ENCODE results near the gene ASB18. TPM values are rescaled to one million over a fixed set of nuclear protein-coding genes. Genes with fewer than 3 reads are reported as not detected.

Gene ASB18
- total and polyA plus RNA-seq, 2 of the 13 experiments (the other 11 are each of a cell fraction or from before 2014, with no cell fraction given) = not detected

DNA sequence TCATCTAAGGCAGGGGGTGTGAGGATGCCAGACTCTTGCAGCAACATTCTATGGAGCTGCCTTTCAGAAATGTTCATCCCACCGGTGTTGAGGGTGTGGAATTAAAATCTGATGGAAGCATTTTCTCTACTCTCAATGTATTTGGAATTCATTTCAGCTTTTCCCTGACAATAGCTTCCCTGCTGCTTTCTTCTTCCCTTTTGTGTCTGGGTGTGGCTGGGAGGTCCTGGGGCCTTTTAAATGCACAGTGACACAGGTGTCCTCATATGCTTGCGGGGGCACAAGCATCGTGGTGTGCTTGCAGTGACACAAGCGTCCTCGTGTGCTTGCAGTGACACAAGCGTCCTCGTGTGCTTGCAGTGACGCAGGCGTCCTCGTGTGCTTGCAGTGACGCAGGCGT lies 43.4 kb upstream of the ASB18 start:
- in situ Hi-C loops (cut with HindIII; ENCODE audit: extremely low pct_ligation_motif_present, low pct_unique_long_range_greater_than_20kb) = no loop called here
- WGBS (ENCODE audit: low lambda C conversion rate) = 27% methylated on average over 12 of the region's 12 CpGs
- intact Hi-C loops (cut with micrococcal nuclease; ENCODE audit: unreplicated experiment) = no loop called here
- CTCF ChIA-PET (ENCODE audit: low intra/inter-chr PET ratio, low total read pairs) = no interaction called here
- Histone ChIP-seq H3K79me2 (ENCODE audit: insufficient read depth, low read length) (no peaks in the 10 kb centered on the region), H3K9ac (ENCODE audit: insufficient read depth, low read depth, low read length) (no peak overlapping the region), H3K4me2 (ENCODE audit: low read depth, low read length) (no peak overlapping the region), H3K4me1 (ENCODE audit: insufficient read depth, low read length) (no peaks in the 10 kb centered on the region), H3K27me3 (ENCODE audit: control insufficient read depth in 1 of 2, insufficient read depth in 2 of 2, low read length in 2 of 2) (peaks cover 1 to 39% of the 10 kb centered on the region in 2 experiments; a peak in 4 of 5 replicates), H3K27ac (ENCODE audit: extremely low read length, insufficient read depth, low read length) (no peak overlapping the region), H3K4me3 (replicated peaks in 1 of 3; ENCODE audit: insufficient read depth in 1 of 3, low read depth in 2 of 3, low read length in 3 of 3) (no peak overlapping the region), H2AFZ (ENCODE audit: low read length) (no peak overlapping the region), H3K36me3 (replicated peaks in 1 of 2; ENCODE audit: control insufficient read depth in 1 of 2, insufficient read depth in 2 of 2, low read length in 2 of 2) (no peaks in the 10 kb centered on the region), H4K20me1 (ENCODE audit: insufficient read depth, low read length) (no peaks in the 10 kb centered on the region), H3K9me3 (ENCODE audit: low read length) (no peaks in the 10 kb centered on the region)
- POLR2A ChIA-PET = no interaction called here
- no peak for ATAC-seq
- no TSS peak for BruUV-seq (replicated peaks)
- TF ChIP-seq ZNF552 (CRISPR knock-in tag; IDR thresholded peaks at IDR 0.05; ENCODE audit: borderline replicate concordance) (no peak), TSC22D2 (CRISPR knock-in tag; IDR thresholded peaks at IDR 0.05; ENCODE audit: borderline replicate concordance) (no peak), ZBTB3 (CRISPR knock-in tag; IDR thresholded peaks at IDR 0.05; ENCODE audit: borderline replicate concordance, low read depth) (no peak), KLF9 (CRISPR knock-in tag; IDR thresholded peaks at IDR 0.05; ENCODE audit: low read depth) (no peak)
- TF ChIP-seq, protein P1, sequence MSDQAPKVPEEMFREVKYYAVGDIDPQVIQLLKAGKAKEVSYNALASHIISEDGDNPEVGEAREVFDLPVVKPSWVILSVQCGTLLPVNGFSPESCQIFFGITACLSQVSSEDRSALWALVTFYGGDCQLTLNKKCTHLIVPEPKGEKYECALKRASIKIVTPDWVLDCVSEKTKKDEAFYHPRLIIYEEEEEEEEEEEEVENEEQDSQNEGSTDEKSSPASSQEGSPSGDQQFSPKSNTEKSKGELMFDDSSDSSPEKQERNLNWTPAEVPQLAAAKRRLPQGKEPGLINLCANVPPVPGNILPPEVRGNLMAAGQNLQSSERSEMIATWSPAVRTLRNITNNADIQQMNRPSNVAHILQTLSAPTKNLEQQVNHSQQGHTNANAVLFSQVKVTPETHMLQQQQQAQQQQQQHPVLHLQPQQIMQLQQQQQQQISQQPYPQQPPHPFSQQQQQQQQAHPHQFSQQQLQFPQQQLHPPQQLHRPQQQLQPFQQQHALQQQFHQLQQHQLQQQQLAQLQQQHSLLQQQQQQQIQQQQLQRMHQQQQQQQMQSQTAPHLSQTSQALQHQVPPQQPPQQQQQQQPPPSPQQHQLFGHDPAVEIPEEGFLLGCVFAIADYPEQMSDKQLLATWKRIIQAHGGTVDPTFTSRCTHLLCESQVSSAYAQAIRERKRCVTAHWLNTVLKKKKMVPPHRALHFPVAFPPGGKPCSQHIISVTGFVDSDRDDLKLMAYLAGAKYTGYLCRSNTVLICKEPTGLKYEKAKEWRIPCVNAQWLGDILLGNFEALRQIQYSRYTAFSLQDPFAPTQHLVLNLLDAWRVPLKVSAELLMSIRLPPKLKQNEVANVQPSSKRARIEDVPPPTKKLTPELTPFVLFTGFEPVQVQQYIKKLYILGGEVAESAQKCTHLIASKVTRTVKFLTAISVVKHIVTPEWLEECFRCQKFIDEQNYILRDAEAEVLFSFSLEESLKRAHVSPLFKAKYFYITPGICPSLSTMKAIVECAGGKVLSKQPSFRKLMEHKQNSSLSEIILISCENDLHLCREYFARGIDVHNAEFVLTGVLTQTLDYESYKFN (CRISPR knock-in tag; conservative IDR thresholded peaks at IDR 0.05) = no peak
- TF ChIP-seq, protein P2, sequence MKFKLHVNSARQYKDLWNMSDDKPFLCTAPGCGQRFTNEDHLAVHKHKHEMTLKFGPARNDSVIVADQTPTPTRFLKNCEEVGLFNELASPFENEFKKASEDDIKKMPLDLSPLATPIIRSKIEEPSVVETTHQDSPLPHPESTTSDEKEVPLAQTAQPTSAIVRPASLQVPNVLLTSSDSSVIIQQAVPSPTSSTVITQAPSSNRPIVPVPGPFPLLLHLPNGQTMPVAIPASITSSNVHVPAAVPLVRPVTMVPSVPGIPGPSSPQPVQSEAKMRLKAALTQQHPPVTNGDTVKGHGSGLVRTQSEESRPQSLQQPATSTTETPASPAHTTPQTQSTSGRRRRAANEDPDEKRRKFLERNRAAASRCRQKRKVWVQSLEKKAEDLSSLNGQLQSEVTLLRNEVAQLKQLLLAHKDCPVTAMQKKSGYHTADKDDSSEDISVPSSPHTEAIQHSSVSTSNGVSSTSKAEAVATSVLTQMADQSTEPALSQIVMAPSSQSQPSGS (CRISPR knock-in tag; IDR thresholded peaks at IDR 0.05) = no peak
- TF ChIP-seq, protein P3, sequence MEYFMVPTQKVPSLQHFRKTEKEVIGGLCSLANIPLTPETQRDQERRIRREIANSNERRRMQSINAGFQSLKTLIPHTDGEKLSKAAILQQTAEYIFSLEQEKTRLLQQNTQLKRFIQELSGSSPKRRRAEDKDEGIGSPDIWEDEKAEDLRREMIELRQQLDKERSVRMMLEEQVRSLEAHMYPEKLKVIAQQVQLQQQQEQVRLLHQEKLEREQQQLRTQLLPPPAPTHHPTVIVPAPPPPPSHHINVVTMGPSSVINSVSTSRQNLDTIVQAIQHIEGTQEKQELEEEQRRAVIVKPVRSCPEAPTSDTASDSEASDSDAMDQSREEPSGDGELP (IDR thresholded peaks at IDR 0.05; ENCODE audit: borderline replicate concordance, low read depth) = no peak
- TF ChIP-seq, protein P4, sequence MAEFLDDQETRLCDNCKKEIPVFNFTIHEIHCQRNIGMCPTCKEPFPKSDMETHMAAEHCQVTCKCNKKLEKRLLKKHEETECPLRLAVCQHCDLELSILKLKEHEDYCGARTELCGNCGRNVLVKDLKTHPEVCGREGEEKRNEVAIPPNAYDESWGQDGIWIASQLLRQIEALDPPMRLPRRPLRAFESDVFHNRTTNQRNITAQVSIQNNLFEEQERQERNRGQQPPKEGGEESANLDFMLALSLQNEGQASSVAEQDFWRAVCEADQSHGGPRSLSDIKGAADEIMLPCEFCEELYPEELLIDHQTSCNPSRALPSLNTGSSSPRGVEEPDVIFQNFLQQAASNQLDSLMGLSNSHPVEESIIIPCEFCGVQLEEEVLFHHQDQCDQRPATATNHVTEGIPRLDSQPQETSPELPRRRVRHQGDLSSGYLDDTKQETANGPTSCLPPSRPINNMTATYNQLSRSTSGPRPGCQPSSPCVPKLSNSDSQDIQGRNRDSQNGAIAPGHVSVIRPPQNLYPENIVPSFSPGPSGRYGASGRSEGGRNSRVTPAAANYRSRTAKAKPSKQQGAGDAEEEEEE (CRISPR knock-in tag; IDR thresholded peaks at IDR 0.05; ENCODE audit: borderline replicate concordance) = no peak
- DNase-seq (ENCODE audit: low spot score) = no peak
- FAIRE-seq = no peak
